ENCODE measurements around the gene FAAP100.

FAAP100 gene

GRCh38 chr17:81575836-81576235 is 23.7 kb upstream of the FAAP100 start:
- no peak for DNase-seq

GRCh38 chr17:81574643-81574956 is 22.4 kb upstream of the FAAP100 start:
- no peak for DNase-seq

- DNase-seq, result no peak
Measured at GRCh38 chr17:81573794-81574642, 21.9 kb upstream of the FAAP100 start.

GRCh38 chr17:81572563-81573168 is 20.5 kb upstream of the FAAP100 start:
- no peak for DNase-seq

GRCh38 chr17:81570964-81571363 is 18.8 kb upstream of the FAAP100 start:
- DNase-seq, result no peak

GRCh38 chr17:81569986-81570514 is 17.9 kb upstream of the FAAP100 start:
- no peak for DNase-seq

GRCh38 chr17:81568416-81568815 is 16.3 kb upstream of the FAAP100 start:
- DNase-seq, result no peak

GRCh38 chr17:81567191-81567590 is 15.0 kb upstream of the FAAP100 start:
- DNase-seq, result no peak

- no peak for DNase-seq
Measured at GRCh38 chr17:81566461-81567126, 14.4 kb upstream of the FAAP100 start.

GRCh38 chr17:81565231-81565630 is 13.1 kb upstream of the FAAP100 start:
- no peak for DNase-seq

GRCh38 chr17:81564778-81565177 is 12.6 kb upstream of the FAAP100 start:
- no peak for DNase-seq

- DNase-seq, result no peak
Measured at GRCh38 chr17:81563861-81564586, 11.9 kb upstream of the FAAP100 start.

- no peak for DNase-seq
Measured at GRCh38 chr17:81561494-81561885, 9.3 kb upstream of the FAAP100 start.

- DNase-seq, result no peak
Measured at GRCh38 chr17:81558941-81559806, 7.0 kb upstream of the FAAP100 start.

- DNase-seq, result no peak
Measured at GRCh38 chr17:81558115-81558468, 5.9 kb upstream of the FAAP100 start.

- no peak for DNase-seq
Measured at GRCh38 chr17:81557276-81558114, 5.3 kb upstream of the FAAP100 start.

- no peak for DNase-seq
Measured at GRCh38 chr17:81556863-81557262, 4.7 kb upstream of the FAAP100 start.

- DNase-seq, result no peak
Measured at GRCh38 chr17:81556175-81556691, 4.1 kb upstream of the FAAP100 start.

- DNase-seq, result no peak
Measured at GRCh38 chr17:81553616-81554181, 1.5 kb upstream of the FAAP100 start.

GRCh38 chr17:81553018-81553615 is 964 bp upstream of the FAAP100 start:
- DNase-seq, result peak; percentile 77

All from central memory CD4-positive, alpha-beta T cell (primary cell).